ENCODE measurements around the gene NARF. TPM values are rescaled to one million over a fixed set of nuclear protein-coding genes. Genes with fewer than 3 reads are reported as not detected.
A peak's percentile ranks its signal among the peaks of the same experiment; 100 is the strongest.
"Not testable (repeated sequence)": the region's sequence is repeated elsewhere in the genome, so short reads cannot be mapped to it uniquely, and the experiment has no call there.

NARF gene
- total RNA-seq: 38.3 TPM

GRCh38 chr17:82458179-82458884 is at the start of gene NARF:
Gene NARF, plus strand, starts transcription at chr17:82458741. Its CDS starts 63 bp downstream, at chr17:82458804.
- ATAC-seq: peak; percentile 99

GRCh38 chr17:82408938-82409318 is 49.6 kb upstream of the NARF start:
- ATAC-seq: no peak

DNA sequence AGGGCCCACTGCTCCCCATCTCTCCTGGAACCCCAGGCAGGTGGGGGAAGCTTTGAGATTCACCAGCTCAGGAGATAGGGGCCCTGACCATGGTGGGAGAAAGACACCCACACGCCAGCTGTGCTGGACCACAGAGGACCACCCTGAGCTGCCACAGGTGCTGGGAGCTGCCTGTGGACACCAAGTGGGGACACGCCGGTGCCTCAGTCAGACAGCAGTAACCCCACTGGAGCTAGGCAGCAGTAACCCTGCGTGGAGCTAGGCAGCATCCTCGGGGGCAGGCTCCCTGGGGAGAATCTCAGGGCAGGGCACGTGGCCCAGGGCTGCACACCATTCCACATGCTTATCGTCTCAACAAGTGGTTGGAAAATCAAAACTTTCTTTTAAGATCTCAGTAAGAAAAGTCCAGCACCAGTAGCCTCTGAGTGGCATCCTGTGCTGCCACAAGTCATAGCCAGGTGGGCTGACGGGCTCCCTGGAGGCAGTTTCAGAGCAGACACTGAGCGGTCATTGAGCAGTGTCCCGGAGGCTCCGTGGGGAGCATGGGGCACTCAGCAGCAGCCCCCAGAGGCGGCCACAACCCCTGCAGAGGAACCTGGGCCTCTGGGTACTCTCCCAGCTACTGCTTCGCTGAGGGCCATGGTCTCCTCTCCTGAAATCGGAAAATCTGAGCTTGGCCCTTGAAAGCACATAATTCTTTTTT is 48.4 kb upstream of the NARF start:
- no peak for ATAC-seq

- no peak for ATAC-seq
Observed at GRCh38 chr17:82411396-82412053, 47.0 kb upstream of the NARF start.

DNA sequence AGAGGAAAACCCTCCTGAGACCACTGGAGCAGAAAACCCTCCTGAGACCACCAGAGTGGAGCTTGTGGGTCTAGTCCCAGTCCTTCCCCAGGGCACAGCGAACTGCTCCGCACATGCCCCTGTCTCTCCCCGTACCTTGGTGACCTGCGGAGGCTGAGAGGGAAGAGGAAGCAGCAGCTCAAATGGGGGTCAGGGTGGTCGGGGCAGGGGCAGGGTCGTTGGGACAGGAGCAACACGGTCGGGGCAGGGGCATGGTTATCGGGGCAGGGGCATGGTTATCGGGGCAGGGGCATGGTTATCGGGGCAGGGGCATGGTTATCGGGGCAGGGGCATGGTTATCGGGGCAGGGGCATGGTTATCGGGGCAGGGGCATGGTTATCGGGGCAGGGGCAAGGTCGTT is 46.5 kb upstream of the NARF start:
- ATAC-seq: not testable (repeated sequence)

DNA sequence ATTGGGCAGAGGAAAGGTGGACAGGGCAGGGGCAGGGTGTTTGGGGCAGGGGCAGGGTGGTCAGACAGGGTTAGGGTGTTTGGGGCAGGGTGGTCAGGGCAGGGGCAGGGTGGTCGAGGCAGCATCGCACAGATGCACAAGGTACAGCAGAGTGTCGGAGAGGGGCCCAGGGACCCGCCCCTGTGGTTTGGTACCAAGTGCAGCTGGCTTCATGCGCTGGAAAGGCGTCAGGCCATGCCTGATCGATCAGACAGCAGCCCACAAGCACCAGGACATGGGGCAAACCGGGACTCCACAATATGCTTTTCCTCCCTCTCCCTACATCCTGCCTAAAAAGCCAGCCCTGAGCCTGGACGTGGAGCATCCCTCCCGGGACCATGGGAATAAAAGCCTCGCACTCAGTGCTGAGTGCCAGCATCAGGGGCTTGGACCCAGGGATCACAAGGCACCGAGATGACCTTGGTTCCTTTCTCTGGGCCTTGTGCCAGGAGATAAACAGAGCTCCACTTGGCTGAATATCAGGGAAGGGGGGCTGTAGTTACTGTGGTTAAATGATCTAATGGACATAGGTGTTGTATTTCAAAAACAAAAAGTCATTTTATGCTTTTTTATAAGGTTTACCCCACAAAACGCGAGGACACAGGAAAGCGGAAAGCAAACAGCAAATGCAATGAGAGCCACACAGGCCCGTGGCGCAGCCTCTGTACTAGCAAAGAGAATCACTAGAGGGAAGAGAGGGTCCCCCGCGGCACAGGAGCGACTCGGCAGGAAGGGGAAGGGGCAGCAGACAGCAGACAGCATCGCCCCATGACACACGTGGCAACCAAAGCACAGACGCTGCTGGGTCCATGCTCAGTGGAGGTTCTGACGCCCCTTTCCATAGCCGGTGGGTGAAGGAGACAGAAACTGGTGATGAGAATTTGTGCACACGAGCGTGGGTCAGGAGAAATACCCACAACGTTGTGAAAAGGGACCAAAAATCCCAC is 45.7 kb upstream of the NARF start:
- no peak for ATAC-seq

- peak; percentile 67 for ATAC-seq
Observed at GRCh38 chr17:82414548-82415281, 43.8 kb upstream of the NARF start.

DNA sequence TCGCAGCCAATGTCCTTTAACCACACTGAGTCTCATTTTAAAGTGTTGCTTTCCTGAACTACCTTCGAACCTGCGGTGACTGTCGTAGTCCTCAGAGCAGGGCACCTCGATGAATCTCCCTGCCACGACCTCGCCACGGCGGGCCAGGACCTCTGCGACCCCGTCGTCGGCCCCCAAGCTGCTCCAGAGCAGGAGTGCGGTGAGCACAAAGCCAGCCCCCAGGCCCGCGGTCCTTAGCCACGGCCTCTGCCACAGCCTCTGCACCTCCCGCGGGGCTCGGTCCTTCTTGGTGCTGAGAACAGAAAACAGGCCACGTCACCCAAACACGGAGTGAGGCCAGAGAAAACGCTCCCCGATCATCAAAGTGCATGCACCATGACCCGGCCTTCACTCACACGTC is 43.2 kb upstream of the NARF start:
- no peak for ATAC-seq

- ATAC-seq: no peak
Observed at GRCh38 chr17:82415786-82416185, 42.8 kb upstream of the NARF start.

GRCh38 chr17:82416264-82416663 is 42.3 kb upstream of the NARF start:
- no peak for ATAC-seq

- ATAC-seq: no peak
Observed at GRCh38 chr17:82416771-82417170, 41.8 kb upstream of the NARF start.

DNA sequence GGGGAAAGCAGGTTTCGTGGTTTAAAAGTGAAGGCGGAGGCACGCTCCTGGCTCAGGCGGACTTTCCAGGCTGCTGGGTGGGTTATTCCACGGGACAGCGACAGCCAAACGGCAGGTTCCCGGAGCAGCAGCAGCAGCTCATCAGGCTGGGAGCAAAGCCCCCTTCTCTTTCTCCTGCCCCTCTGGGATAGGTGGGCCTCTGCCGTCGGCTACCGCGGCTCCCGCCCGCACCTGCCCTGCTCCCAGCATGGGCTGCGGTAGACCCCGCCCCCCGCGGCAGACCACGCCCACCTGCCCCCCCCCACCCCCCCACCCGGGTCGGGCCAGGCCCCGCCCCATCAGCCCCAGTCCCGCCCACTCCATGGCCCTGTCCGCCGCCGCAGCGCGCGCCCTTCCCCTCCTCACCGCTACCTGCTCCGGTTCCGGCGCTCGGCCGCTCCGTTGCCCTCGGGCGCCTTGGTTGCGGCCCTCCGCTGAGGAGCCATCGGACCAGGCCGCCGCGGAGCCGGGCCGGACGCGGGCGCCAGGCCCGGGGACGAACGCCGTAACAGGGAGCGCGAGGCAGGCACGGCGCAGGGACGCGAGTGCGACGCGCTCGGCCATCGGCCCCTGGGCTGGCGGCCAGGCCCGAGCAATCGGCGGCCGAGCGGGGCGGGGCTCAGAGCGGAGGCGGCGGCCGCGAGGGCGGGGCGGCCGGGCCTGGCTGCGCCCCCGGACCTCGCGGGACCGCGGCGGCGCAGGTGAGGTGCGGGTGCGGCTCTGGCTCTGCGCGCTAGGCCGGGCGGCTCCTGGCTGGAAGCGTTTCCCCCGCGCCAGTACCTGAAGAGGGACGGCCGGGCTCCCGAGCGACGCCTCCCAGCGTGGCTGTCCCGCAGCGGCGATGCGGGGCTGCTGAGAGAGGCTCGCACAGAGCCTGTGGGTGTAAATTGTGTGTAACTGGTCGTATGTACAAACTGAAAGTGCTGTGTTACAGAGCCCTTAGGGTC is 40.2 kb upstream of the NARF start, which contains the start of the genes HEXD and OGFOD3:
Gene HEXD (plus strand): TSS at position 347 of the 986 bp plus-strand sequence. CDS start 1,453 bp downstream, outside the sequence.
Gene OGFOD3 (minus strand): TSS at position 586 of the 986 bp plus-strand sequence. CDS start 101 bp downstream, at position 485.
- ATAC-seq: peak; percentile 94

- no peak for ATAC-seq
Observed at GRCh38 chr17:82419540-82419939, 39.0 kb upstream of the NARF start.

DNA sequence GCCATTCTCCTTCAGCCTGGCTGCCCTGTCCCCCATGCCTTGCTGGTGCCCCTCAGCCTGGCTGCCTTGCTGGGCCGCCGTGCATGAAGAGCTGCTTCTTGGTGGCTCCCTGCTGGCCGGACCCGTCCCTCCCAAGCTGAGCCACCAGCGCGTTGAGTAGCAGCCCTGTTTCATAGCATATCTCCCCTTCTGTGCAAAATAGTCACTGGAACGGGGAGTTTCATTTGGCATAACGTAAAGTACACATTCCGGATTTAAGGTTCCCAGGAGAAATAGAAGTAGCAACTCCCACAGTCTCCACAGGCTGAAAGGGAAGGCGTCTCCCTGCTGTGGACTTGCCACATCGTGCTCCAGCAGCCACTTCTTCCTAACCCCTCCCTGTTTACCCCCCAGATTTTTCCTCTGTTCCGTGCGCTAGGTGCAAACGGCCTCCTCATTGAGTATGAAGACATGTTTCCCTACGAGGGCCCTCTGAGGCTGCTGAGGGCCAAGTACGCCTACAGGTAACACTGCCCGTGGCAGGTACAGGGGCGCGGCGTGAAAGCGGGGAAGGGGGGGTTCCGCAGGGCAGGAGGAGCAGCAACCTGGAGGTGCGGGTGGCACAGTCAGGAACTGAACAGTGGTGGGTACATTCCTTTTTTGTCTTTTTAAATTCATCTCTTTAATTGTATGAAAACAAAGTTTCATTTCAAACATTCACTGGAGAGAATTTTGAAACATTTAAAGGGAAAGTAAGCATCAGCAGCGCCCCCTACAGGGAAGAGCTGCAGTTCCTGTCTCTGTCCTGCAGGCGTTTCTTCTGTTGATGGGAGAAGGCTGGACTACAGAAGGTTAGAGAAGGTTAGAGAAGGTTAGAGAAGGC is 34.3 kb upstream of the NARF start:
- peak; percentile 27 for ATAC-seq

GRCh38 chr17:82424863-82425159 is 33.7 kb upstream of the NARF start:
- no peak for ATAC-seq

- no peak for ATAC-seq
Observed at GRCh38 chr17:82428546-82428945, 30.0 kb upstream of the NARF start.

GRCh38 chr17:82429824-82430223 is 28.7 kb upstream of the NARF start:
- ATAC-seq: peak; percentile 36

DNA sequence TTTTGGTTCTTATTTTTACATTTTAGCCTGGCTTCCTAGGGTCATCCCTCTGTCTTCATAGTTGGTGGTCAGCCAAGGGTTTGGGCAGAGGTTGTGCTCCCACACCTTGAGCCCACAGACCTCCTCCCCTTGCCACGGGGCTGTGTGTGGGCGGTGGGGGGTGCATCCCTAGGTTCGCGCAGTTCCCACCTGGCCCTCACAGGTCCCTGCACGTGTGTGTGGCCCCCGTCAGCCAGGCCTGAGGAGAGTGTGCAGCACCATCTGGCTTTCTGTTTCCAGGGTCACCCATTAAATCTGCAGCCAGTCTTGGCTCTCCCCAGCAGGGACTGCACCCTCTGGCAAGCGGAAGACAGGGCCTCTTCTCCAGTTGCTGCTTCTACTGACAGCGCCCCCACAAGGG is 26.5 kb upstream of the NARF start:
- no peak for ATAC-seq

DNA sequence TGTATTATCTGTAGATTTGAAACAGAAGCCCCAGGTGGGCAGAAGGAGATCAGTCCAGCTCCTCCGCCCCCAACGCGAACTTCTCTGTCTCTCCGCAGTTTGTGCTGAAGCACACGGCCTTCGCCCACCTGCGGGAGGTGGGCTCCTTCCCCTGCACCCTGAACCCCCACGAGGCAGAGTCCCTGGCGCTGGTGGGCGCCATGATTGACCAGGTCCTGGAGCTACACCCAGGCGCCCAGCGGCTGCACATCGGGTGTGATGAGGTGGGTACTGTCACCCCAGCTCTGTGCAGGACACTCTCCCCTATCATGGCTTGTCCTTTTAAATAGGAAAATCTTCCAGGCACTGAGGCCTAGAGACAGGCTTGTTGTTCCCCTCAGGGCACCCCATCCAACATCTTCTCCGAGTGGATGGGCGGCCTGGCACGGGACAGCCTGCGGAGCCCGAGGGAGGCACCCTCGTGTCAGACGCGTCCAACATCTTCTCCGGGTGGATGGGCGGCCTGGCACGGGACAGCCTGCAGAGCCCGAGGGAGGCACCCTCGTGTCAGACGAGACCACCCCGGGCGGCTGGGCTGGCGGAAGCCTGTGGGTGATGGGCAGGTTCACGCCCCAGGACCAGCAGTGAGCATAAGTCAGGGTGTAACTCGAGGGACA is 24.9 kb upstream of the NARF start:
- ATAC-seq: no peak

Measured in esophagus mucosa (tissue), 1 donor.